SK-N-SH (cell line): ENCODE results near the gene SPEM3. TPM values are rescaled to one million over a fixed set of nuclear protein-coding genes. Genes with fewer than 3 reads are reported as not detected.
A peak's percentile ranks its signal among the peaks of the same experiment; 100 is the strongest.

Experiments
- CTCF ChIA-PET: fragments of 300-600, 350-600 bp; formaldehyde crosslinking; extraction: SDS; loops from one replicate; lab custom pipeline; 2021; lab: Yijun Ruan, JAX
- POLR2A ChIA-PET: fragments of 350-600 bp; sonication (Branson Sonifier 250); formaldehyde crosslinking; extraction: SDS; loops from one replicate; lab custom pipeline; 2020; ENCODE audit warnings: antibody characterized with exemption, inconsistent platforms; lab: Yijun Ruan, JAX
- DNase-seq: peaks from one replicate; pipeline ENCODE4 v3.0.0; 2012
- H2AFZ ChIP-seq: fragments of 200-600 bp; sonication (generic); 2 replicates; pipeline ENCODE4 v1.8.1; 2016; ENCODE audit warnings: antibody characterized with exemption, mild to moderate bottlenecking, low read depth
- H3F3A ChIP-seq: fragments of 200-600 bp; sonication (generic); replicated peaks from 2 replicates; pipeline ENCODE3; 2016; ENCODE audit warnings: antibody characterized with exemption, mild to moderate bottlenecking; ENCODE audit not compliant: insufficient read depth
- H3K27ac ChIP-seq, 2 experiments: fragments of 200-500 bp in 1 of 2; fragments of 200-600 bp in 1 of 2; sonication (Bioruptor generic) in 1 of 2; sonication (generic), shearing (Covaris generic) in 1 of 2; 2 replicates each; pipeline versions ENCODE4 v1.5.1 to v1.6.1; 2014 to 2016; ENCODE audit warnings: low read depth in 2 of 2, inconsistent platforms in 1 of 2, low read length in 1 of 2, mild to moderate bottlenecking in 1 of 2, mixed read lengths in 1 of 2
- H3K27me3 ChIP-seq: fragments of 200-600 bp; sonication (generic), shearing (Covaris generic); 2 replicates; pipeline ENCODE4 v1.6.1; 2016; ENCODE audit warnings: mixed run types; ENCODE audit not compliant: insufficient read depth
- H3K36me3 ChIP-seq, 2 experiments: fragments of 200-500 bp in 1 of 2; fragments of 200-600 bp in 1 of 2; sonication (Bioruptor generic) in 1 of 2; sonication (generic) in 1 of 2; replicated peaks in 1 of 2; 2 replicates each; pipeline versions ENCODE3 to v1.5.1; 2014 to 2016; ENCODE audit warnings: low read length in 1 of 2, mild to moderate bottlenecking in 1 of 2; ENCODE audit not compliant: insufficient read depth in 2 of 2, control insufficient read depth in 1 of 2
- H3K4me1 ChIP-seq, 2 experiments: fragments of 200-500 bp in 1 of 2; fragments of 200-600 bp in 1 of 2; sonication (Bioruptor generic) in 1 of 2; sonication (generic), shearing (Covaris generic) in 1 of 2; 2 replicates each; pipeline versions ENCODE4 v1.5.1 to v1.6.1; 2014 to 2016; ENCODE audit warnings: low read depth in 1 of 2, low read length in 1 of 2, mixed run types in 1 of 2; ENCODE audit not compliant: insufficient read depth in 2 of 2, control insufficient read depth in 1 of 2
- H3K4me2 ChIP-seq: fragments of 200-600 bp; sonication (generic), shearing (Covaris generic); 2 replicates; pipeline ENCODE4 v1.6.1; 2017; ENCODE audit warnings: mixed run types
- H3K4me3 ChIP-seq, 2 experiments: fragments of 200-500 bp in 1 of 2; fragments of 200-600 bp in 1 of 2; sonication (Bioruptor generic) in 1 of 2; sonication (generic), shearing (Covaris generic) in 1 of 2; 2 replicates each; pipeline versions ENCODE4 v1.5.1 to v1.8.1; 2014 to 2016; ENCODE audit warnings: low read depth in 2 of 2, inconsistent platforms in 1 of 2, low read length in 1 of 2, mild to moderate bottlenecking in 1 of 2, mixed read lengths in 1 of 2, moderate library complexity in 1 of 2
- H3K79me2 ChIP-seq: fragments of 200-600 bp; sonication (generic); 2 replicates; pipeline ENCODE4 v1.8.1; 2017; ENCODE audit warnings: mild to moderate bottlenecking; ENCODE audit not compliant: insufficient read depth
- H3K9ac ChIP-seq: fragments of 200-600 bp; sonication (generic); 2 replicates; pipeline ENCODE4 v1.6.1; 2017; ENCODE audit warnings: mixed run types
- H3K9me2 ChIP-seq: fragments of 200-600 bp; sonication (generic); 2 replicates; pipeline ENCODE4 v1.6.1; 2017; ENCODE audit warnings: mixed run types
- H3K9me3 ChIP-seq: fragments of 200-600 bp; sonication (generic); 2 replicates; pipeline ENCODE4 v1.6.1; 2017; ENCODE audit warnings: mixed run types, mild to moderate bottlenecking, moderate library complexity
- H4K20me1 ChIP-seq: fragments of 200-600 bp; sonication (generic); 2 replicates; pipeline ENCODE4 v1.6.1; 2017; ENCODE audit warnings: mild to moderate bottlenecking, mixed run types; ENCODE audit not compliant: insufficient read depth
- EP300 ChIP-seq, 2 experiments: IDR thresholded peaks; 2 replicates each; pipeline versions ENCODE4 v1.4.0 to v1.6.1; 2012; ENCODE audit warnings: borderline replicate concordance in 1 of 2, low read depth in 1 of 2, low read length in 1 of 2
- EZH2phosphoT487 ChIP-seq: fragments of 200-600 bp; sonication (generic); IDR thresholded peaks from 2 replicates; pipeline ENCODE4 v1.6.1; 2017; ENCODE audit warnings: low read depth, mixed run types, mild to moderate bottlenecking, antibody characterized with exemption, moderate library complexity, borderline replicate concordance
- NFIC ChIP-seq: IDR thresholded peaks from 2 replicates; pipeline ENCODE4 v1.4.0; 2012; ENCODE audit warnings: borderline replicate concordance
- RXRA ChIP-seq: IDR thresholded peaks from 2 replicates; pipeline ENCODE4 v1.4.0; 2012; ENCODE audit warnings: low read depth, mild to moderate bottlenecking, borderline replicate concordance
- TCF12 ChIP-seq: IDR thresholded peaks from 2 replicates; pipeline ENCODE4 v1.4.0; 2012
- YY1 ChIP-seq: IDR thresholded peaks from 2 replicates; pipeline ENCODE4 v1.4.0; 2012; ENCODE audit warnings: low read depth, mild to moderate bottlenecking
- WGBS: methylation state at CpG from one replicate; pipeline ENCODE4 v1.1.6; 2017; ENCODE audit warnings: low lambda C conversion rate; 5-methylcytosine and 5-hydroxymethylcytosine counted together
- polyA plus RNA-seq, 3 experiments: library from polyadenylated mRNA; depleted of rRNA; stranded (reverse); fragments of >200 nt; gene quantifications; 2 replicates each; pipeline ENCODE4 v1.2.3, GENCODE V29; 2012
- TF ChIP-seq, protein P1 (sequence below): IDR thresholded peaks from 2 replicates; pipeline ENCODE4 v1.4.0; 2012; ENCODE audit warnings: low read depth, borderline replicate concordance
- TF ChIP-seq, protein P2 (sequence below): fragments of 200-600 bp; sonication (generic); IDR thresholded peaks from 2 replicates; pipeline ENCODE4 v1.6.1; 2017; ENCODE audit warnings: antibody characterized with exemption, mild to moderate bottlenecking, moderate library complexity

The SPEM3 gene
- polyA plus RNA-seq, 1 of the 3 experiments (the other 2 are of a cell fraction), result not detected

DNA sequence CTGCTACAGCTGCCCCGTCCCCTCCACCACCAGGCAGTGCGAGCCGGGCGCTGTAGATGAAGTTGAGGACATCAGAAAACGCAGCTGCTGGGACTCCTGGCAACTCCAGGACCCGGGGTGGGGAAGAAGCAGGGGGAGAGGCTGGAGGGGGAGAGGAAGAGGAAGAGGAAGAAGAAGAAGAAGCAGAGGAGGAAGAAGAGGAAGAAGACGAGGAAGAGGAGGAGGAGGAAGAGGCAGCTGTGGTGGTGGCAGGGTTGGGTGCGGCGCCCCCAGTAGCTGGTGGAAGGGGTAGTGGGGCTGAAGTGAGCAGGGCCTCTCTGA, 37.6 kb downstream of the SPEM3 start:
- Histone ChIP-seq H3K36me3 (peaks cover 4 to 26% of the 10 kb centered on the region in 2 experiments), H3K9me2 (no peaks in the 10 kb centered on the region), H3F3A (peaks cover 7% of the 10 kb centered on the region), H3K9ac (no peak overlapping the region), H3K4me3 (no peak overlapping the region), H4K20me1 (0 out of 2 replicates have a peak, but pooled peaks cover 7% of the 10 kb centered on the region), H3K27me3 (no peaks in the 10 kb centered on the region), H3K79me2 (peaks cover 52% of the 10 kb centered on the region), H2AFZ (no peak overlapping the region), H3K9me3 (no peaks in the 10 kb centered on the region), H3K27ac (0 out of 4 replicates have a peak overlapping the region, but pooled peaks of 1 of the 2 experiments have one; percentile 22), H3K4me1 (peaks cover 4 to 12% of the 10 kb centered on the region in 2 experiments; a peak in 1 of 4 replicates), H3K4me2 (no peak overlapping the region)
- ChIA-PET POLR2A (no interaction called here), CTCF (interaction anchor here (1.2 to 1.5 kb wide), 2 partner anchors 94 to 111 kb away, joined by 3 to 4 read pairs; no protein-coding TSS in a partner anchor)
- WGBS, result 94% methylated on average over 9 of the region's 9 CpGs
- TF ChIP-seq, protein P1, sequence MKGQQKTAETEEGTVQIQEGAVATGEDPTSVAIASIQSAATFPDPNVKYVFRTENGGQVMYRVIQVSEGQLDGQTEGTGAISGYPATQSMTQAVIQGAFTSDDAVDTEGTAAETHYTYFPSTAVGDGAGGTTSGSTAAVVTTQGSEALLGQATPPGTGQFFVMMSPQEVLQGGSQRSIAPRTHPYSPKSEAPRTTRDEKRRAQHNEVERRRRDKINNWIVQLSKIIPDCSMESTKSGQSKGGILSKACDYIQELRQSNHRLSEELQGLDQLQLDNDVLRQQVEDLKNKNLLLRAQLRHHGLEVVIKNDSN, result no peak
- no peak for DNase-seq

DNA sequence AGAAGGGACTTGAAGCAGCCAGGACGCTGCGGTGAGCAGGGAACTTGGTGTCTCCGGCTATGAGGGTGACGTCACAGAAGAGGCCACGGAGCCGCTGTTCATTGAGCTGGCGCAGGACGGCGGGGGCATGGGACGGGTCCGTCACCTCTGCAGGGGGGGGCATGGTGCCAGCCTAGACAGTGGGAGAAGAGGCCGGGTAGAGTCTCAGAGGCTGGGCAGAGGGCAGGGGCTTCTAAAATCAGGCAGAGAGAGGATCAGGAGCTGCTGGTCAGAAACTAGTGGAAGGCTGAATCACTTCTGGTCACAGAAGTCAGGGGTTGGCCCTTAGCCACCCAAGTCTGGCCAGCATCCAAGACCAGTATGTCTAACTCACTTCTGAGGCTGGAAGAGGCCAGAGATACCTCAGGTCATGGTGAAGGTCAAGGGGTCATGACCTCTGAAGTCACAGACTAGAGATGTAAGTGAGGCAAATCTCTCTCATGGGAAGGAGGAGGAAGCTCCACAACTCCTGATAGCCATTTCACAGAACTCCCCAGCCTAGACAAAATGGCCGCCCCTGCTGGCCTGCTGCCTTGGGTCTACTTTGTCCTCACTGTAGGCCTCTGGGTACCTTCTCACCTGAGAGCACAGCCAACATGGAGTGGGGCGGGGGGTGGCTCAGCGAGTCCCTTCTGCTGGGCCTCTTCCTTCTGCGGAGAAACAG, 38.1 kb downstream of the SPEM3 start:
- Histone ChIP-seq H3K4me3 (no peak overlapping the region), H3K36me3 (peaks cover 4 to 26% of the 10 kb centered on the region in 2 experiments), H3K9me2 (no peaks in the 10 kb centered on the region), H3K4me1 (peaks cover 4 to 12% of the 10 kb centered on the region in 2 experiments; a peak in 1 of 4 replicates), H3K9me3 (no peaks in the 10 kb centered on the region), H3F3A (peaks cover 7% of the 10 kb centered on the region), H3K79me2 (peaks cover 57% of the 10 kb centered on the region), H3K9ac (no peak overlapping the region), H3K4me2 (no peak overlapping the region; the same call in 1 of the 2 replicates), H2AFZ (no peak overlapping the region), H3K27ac (0 out of 4 replicates have a peak overlapping the region, but pooled peaks of 1 of the 2 experiments have one; percentile 22), H4K20me1 (peaks cover 11% of the 10 kb centered on the region; the same call in 1 of the 2 replicates), H3K27me3 (no peaks in the 10 kb centered on the region)
- ChIA-PET CTCF (interaction anchor here (1.1 to 1.4 kb wide), 3 partner anchors 21 to 111 kb away, joined by 3 to 4 read pairs (median 3); no protein-coding TSS in a partner anchor), POLR2A (no interaction called here)
- WGBS, result 89% methylated on average over 15 of the region's 16 CpGs
- TF ChIP-seq YY1 (peak; percentile 78; the same call in 1 of the 2 replicates), TCF12 (no peak), RXRA (peak; percentile 81; the same call in 1 of the 2 replicates), NFIC (peak; percentile 73)
- DNase-seq, result no peak

DNA sequence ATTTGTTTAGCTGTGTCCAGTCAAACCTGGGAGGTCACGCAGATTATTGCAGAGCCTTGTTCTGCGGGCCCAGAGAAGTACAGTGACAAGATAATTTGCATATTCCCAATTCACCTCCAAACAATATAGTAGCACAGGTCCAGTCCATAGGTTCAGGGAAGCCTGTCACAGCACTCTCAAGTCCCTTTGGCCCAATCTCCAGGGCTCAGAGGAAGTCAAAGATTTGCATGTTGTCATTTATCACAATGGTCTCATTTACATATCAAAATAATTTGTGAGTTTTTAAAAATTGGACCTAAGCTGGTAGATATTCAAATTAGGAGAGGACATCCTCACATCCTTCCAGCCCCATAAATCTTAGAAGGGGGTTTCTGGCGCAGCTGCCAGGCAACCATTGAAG, 38.8 kb downstream of the SPEM3 start:
- Histone ChIP-seq H3K4me3 (no peak overlapping the region), H4K20me1 (peaks cover 18% of the 10 kb centered on the region; the same call in 1 of the 2 replicates), H2AFZ (no peak overlapping the region), H3K9me2 (no peaks in the 10 kb centered on the region), H3K9me3 (no peaks in the 10 kb centered on the region), H3K4me1 (peaks cover 4 to 12% of the 10 kb centered on the region in 2 experiments; a peak in 1 of 4 replicates), H3K4me2 (no peak overlapping the region), H3K9ac (no peak overlapping the region), H3K27me3 (no peaks in the 10 kb centered on the region), H3K36me3 (peaks cover 4 to 21% of the 10 kb centered on the region in 2 experiments), H3F3A (peaks cover 7% of the 10 kb centered on the region), H3K27ac (no peak overlapping the region), H3K79me2 (peaks cover 64% of the 10 kb centered on the region)
- whole genome bisulfite sequencing, result 100% methylated on average over 3 of the region's 3 CpGs
- CTCF ChIA-PET, result interaction anchor here (1.1 to 1.4 kb wide), 3 partner anchors 22 to 112 kb away, joined by 3 to 4 read pairs (median 3); no protein-coding TSS in a partner anchor
- TF ChIP-seq EZH2phosphoT487, result no peak
- TF ChIP-seq, protein P2, sequence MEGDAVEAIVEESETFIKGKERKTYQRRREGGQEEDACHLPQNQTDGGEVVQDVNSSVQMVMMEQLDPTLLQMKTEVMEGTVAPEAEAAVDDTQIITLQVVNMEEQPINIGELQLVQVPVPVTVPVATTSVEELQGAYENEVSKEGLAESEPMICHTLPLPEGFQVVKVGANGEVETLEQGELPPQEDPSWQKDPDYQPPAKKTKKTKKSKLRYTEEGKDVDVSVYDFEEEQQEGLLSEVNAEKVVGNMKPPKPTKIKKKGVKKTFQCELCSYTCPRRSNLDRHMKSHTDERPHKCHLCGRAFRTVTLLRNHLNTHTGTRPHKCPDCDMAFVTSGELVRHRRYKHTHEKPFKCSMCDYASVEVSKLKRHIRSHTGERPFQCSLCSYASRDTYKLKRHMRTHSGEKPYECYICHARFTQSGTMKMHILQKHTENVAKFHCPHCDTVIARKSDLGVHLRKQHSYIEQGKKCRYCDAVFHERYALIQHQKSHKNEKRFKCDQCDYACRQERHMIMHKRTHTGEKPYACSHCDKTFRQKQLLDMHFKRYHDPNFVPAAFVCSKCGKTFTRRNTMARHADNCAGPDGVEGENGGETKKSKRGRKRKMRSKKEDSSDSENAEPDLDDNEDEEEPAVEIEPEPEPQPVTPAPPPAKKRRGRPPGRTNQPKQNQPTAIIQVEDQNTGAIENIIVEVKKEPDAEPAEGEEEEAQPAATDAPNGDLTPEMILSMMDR, result no peak
- no peak for TF ChIP-seq EP300 (IDR thresholded peaks at IDR 0.05; ENCODE audit: borderline replicate concordance in 1 of 2, low read depth in 1 of 2, low read length in 1 of 2)
- no peak for DNase-seq
- POLR2A ChIA-PET, result no interaction called here
